ENCODE data around the gene VPS8.
A peak's percentile ranks its signal among the peaks of the same experiment; 100 is the strongest.

The VPS8 gene

DNA sequence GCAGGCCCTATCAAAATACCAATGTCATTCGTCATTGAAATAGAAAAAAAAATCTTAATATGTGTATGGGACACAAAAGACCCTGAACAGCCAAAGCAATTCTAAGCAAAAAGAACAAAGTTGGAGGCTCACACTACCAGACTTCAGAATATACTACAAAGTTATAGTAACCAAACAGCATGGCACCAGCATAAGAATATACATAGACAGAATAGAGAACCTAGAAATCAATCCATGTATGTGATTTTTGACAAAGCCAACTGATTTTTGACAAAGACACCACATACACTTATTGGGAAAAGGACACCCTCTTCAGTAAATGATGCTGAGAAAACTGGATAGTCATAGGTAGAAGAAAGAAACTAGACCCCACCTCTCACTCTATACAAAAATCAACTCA lies 245.9 kb downstream of the VPS8 start:
- ChIA-PET CTCF (no interaction called here), POLR2A (no interaction called here)
- no peak overlapping the region for H3K4me3 ChIP-seq (ENCODE audit: low read depth, low read length)

DNA sequence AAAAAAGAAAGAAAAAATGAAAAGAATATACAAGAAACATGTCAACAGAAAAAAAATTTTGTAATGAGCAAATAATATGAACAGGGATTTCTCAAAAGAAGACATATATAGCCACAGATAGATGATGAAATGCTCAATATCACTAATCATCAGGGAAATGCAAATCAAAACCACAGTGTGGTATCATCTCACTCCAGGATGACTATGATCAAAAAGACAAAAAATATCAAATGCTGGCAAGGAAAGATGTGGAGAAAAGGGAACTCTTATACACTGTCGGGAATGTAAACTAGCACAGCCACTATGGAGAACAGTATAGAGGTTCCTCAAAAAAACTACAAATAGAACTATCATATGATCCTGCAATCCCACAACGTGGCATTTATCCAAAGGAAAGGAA lies 246.8 kb downstream of the VPS8 start:
- H3K4me1 ChIP-seq (ENCODE audit: control insufficient read depth, insufficient read depth, low read length): no peaks in the 10 kb centered on the region
- ChIA-PET CTCF (interaction anchor here (0.6 kb wide), 1 partner anchor 188 kb away, joined by 4 read pairs; no protein-coding TSS in a partner anchor), POLR2A (no interaction called here)
- H3K9me3 ChIP-seq (ENCODE audit: control insufficient read depth, insufficient read depth, low read depth, low read length): no peaks in the 10 kb centered on the region
- TF ChIP-seq WT1 (tag by site-specific recombination; IDR thresholded peaks at IDR 0.05) (no peak), ZNF274 (IDR thresholded peaks at IDR 0.05; ENCODE audit: low read length) (no peak), ZNF274 (tag by site-specific recombination; IDR thresholded peaks at IDR 0.05; ENCODE audit: borderline replicate concordance) (no peak), ZEB2 (tag by site-specific recombination; IDR thresholded peaks at IDR 0.05) (no peak), SALL2 (tag by site-specific recombination; IDR thresholded peaks at IDR 0.05; ENCODE audit: borderline replicate concordance) (no peak), ZNF76 (tag by site-specific recombination; IDR thresholded peaks at IDR 0.05; ENCODE audit: borderline replicate concordance, low read depth) (no peak), ZNF214 (tag by site-specific recombination; IDR thresholded peaks at IDR 0.05; ENCODE audit: borderline replicate concordance) (no peak), ZNF571 (tag by site-specific recombination; IDR thresholded peaks at IDR 0.05) (no peak), ZNF121 (tag by site-specific recombination; IDR thresholded peaks at IDR 0.05) (no peak), ZSCAN30 (tag by site-specific recombination; IDR thresholded peaks at IDR 0.05) (no peak)
- no peaks in the 10 kb centered on the region; a peak in 1 of 3 replicates for H3K36me3 ChIP-seq (ENCODE audit: control insufficient read depth in 2 of 2, insufficient read depth in 1 of 2, low read length in 2 of 2)
- H3K27ac ChIP-seq (ENCODE audit: extremely low read depth, low read depth, low read length): no peak overlapping the region
- no peak overlapping the region for H3K4me3 ChIP-seq (ENCODE audit: low read depth, low read length)

More for the DNA sequence above, 245.9 kb downstream of the VPS8 start:
- H3K9me3 ChIP-seq (ENCODE audit: control insufficient read depth, insufficient read depth, low read depth, low read length): no peaks in the 10 kb centered on the region
- no peaks in the 10 kb centered on the region for H3K4me1 ChIP-seq (ENCODE audit: control insufficient read depth, insufficient read depth, low read length)
- no peak overlapping the region for H3K27ac ChIP-seq (ENCODE audit: extremely low read depth, low read depth, low read length)
- TF ChIP-seq ZFP69B (tag by site-specific recombination; IDR thresholded peaks at IDR 0.05): no peak
- TF ChIP-seq, protein P1, sequence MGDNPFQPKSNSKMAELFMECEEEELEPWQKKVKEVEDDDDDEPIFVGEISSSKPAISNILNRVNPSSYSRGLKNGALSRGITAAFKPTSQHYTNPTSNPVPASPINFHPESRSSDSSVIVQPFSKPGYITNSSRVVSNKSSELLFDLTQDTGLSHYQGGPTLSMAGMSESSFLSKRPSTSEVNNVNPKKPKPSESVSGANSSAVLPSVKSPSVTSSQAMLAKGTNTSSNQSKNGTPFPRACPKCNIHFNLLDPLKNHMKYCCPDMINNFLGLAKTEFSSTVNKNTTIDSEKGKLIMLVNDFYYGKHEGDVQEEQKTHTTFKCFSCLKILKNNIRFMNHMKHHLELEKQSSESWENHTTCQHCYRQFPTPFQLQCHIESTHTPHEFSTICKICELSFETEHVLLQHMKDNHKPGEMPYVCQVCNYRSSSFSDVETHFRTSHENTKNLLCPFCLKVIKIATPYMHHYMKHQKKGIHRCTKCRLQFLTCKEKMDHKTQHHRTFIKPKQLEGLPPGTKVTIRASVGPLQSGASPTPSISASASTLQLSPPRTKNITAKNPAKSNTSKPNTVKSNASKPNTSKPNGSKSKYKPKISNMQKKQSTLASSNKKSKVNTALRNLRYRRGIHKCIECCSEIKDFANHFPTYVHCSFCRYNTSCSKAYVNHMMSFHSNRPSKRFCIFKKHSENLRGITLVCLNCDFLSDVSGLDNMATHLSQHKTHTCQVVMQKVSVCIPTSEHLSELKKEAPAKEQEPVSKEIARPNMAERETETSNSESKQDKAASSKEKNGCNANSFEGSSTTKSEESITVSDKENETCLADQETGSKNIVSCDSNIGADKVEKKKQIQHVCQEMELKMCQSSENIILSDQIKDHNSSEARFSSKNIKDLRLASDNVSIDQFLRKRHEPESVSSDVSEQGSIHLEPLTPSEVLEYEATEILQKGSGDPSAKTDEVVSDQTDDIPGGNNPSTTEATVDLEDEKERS (tag by site-specific recombination; IDR thresholded peaks at IDR 0.05): peak; percentile 70; the same call in 1 of the 2 replicates
- peaks cover 0 to 4% of the 10 kb centered on the region in 2 experiments; a peak in 2 of 3 replicates for H3K36me3 ChIP-seq (ENCODE audit: control insufficient read depth in 2 of 2, insufficient read depth in 1 of 2, low read length in 2 of 2)

DNA sequence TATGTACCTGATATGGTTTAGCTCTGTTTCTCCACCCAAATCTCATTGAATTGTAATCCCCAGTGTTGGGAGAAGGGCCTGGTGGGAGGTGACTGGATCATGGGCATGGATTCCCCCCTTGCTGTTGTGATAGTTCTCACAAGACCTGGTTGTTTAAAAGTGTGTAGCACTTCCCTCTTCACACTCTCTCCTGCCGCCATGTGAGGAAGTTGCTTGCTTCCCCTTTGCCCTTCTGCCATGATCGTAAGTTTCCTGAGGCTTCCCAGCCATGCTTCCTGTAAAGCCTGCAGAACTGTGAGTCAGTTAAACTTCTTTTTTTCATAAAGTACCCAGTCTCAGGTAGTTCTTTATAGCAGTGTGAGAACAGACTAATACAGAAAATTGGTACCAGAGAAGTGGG lies 247.8 kb downstream of the VPS8 start:
- no peak for TF ChIP-seq ZNF366 (tag by site-specific recombination; conservative IDR thresholded peaks at IDR 0.05)
- no peak for TF ChIP-seq SALL2 (tag by site-specific recombination; IDR thresholded peaks at IDR 0.05; ENCODE audit: borderline replicate concordance)
- TF ChIP-seq YY1 (tag by site-specific recombination; IDR thresholded peaks at IDR 0.05): no peak
- TF ChIP-seq, protein P2, sequence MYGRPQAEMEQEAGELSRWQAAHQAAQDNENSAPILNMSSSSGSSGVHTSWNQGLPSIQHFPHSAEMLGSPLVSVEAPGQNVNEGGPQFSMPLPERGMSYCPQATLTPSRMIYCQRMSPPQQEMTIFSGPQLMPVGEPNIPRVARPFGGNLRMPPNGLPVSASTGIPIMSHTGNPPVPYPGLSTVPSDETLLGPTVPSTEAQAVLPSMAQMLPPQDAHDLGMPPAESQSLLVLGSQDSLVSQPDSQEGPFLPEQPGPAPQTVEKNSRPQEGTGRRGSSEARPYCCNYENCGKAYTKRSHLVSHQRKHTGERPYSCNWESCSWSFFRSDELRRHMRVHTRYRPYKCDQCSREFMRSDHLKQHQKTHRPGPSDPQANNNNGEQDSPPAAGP (tag by site-specific recombination; IDR thresholded peaks at IDR 0.05): no peak
- no peak for TF ChIP-seq ZSCAN23 (tag by site-specific recombination; IDR thresholded peaks at IDR 0.05)
- TF ChIP-seq ZNF146 (tag by site-specific recombination; IDR thresholded peaks at IDR 0.05): no peak
- H3K4me3 ChIP-seq (ENCODE audit: low read depth, low read length): no peak overlapping the region
- no peaks in the 10 kb centered on the region for H3K36me3 ChIP-seq (ENCODE audit: control insufficient read depth in 2 of 2, insufficient read depth in 1 of 2, low read length in 2 of 2)
- no peaks in the 10 kb centered on the region for H3K9me3 ChIP-seq (ENCODE audit: control insufficient read depth, insufficient read depth, low read depth, low read length)
- no peak overlapping the region for H3K27ac ChIP-seq (ENCODE audit: extremely low read depth, low read depth, low read length)
- ChIA-PET POLR2A (no interaction called here), CTCF (no interaction called here)
- no peaks in the 10 kb centered on the region for H3K4me1 ChIP-seq (ENCODE audit: control insufficient read depth, insufficient read depth, low read length)

Data from HEK293 (cell line).